ENCODE measurements around the gene ARHGAP15.

ARHGAP15 gene

GRCh38 chr2:143148757-143149156, 19.5 kb downstream of the ARHGAP15 start:
- peak overlapping the region; percentile 51 for H3K4me2 ChIP-seq (ENCODE audit: low read length)
- peak overlapping the region; percentile 19; the same call in 1 of the 2 replicates for H3K9ac ChIP-seq (ENCODE audit: low read length)
- peak overlapping the region; percentile 15 for H3K27ac ChIP-seq (ENCODE audit: low read depth, low read length, poor library complexity, severe bottlenecking)

GRCh38 chr2:143150287-143150686, 21.1 kb downstream of the ARHGAP15 start:
- Histone ChIP-seq H3K27me3 (ENCODE audit: insufficient read depth, low read length) (no peaks in the 10 kb centered on the region), H3K27ac (ENCODE audit: low read depth, low read length, poor library complexity, severe bottlenecking) (peak overlapping the region; percentile 74), H3K4me3 (ENCODE audit: low read depth, low read length, poor library complexity, severe bottlenecking) (peak overlapping the region; percentile 30), H3F3A (ENCODE audit: insufficient read depth, low read length) (no peaks in the 10 kb centered on the region), H2AFZ (ENCODE audit: low read length) (no peak overlapping the region), H3K4me1 (ENCODE audit: insufficient read depth, low read length, severe bottlenecking) (peaks cover 98% of the 10 kb centered on the region), H3K9me2 (ENCODE audit: low read depth, low read length) (no peaks in the 10 kb centered on the region), H3K9ac (ENCODE audit: low read length) (peak overlapping the region; percentile 18; the same call in 1 of the 2 replicates), H3K4me2 (ENCODE audit: low read length) (peak overlapping the region; percentile 54; the same call in 1 of the 2 replicates), H3K79me2 (ENCODE audit: insufficient read depth, low read length) (peaks cover 96% of the 10 kb centered on the region), H4K20me1 (ENCODE audit: insufficient read depth, low read length) (no peaks in the 10 kb centered on the region), H3K9me3 (ENCODE audit: low read length) (no peaks in the 10 kb centered on the region), H3K36me3 (ENCODE audit: insufficient read depth, low read length) (peaks cover under 1% of the 10 kb centered on the region; the same call in 1 of the 2 replicates)
- TF ChIP-seq CTCF (IDR thresholded peaks at IDR 0.05; ENCODE audit: low read length) (no peak), EZH2 (IDR thresholded peaks at IDR 0.05; ENCODE audit: borderline replicate concordance, low read length) (no peak)

More at GRCh38 chr2:143148757-143149156, 19.5 kb downstream of the ARHGAP15 start:
- Histone ChIP-seq H3K4me1 (ENCODE audit: insufficient read depth, low read length, severe bottlenecking) (peaks cover 93% of the 10 kb centered on the region), H3K4me3 (ENCODE audit: low read depth, low read length, poor library complexity, severe bottlenecking) (peak overlapping the region; percentile 3), H2AFZ (ENCODE audit: low read length) (no peak overlapping the region), H4K20me1 (ENCODE audit: insufficient read depth, low read length) (no peaks in the 10 kb centered on the region), H3K9me2 (ENCODE audit: low read depth, low read length) (no peaks in the 10 kb centered on the region), H3K36me3 (ENCODE audit: insufficient read depth, low read length) (0 out of 2 replicates have a peak, but pooled peaks cover 4% of the 10 kb centered on the region), H3F3A (ENCODE audit: insufficient read depth, low read length) (no peaks in the 10 kb centered on the region), H3K79me2 (ENCODE audit: insufficient read depth, low read length) (peaks cover 96% of the 10 kb centered on the region), H3K9me3 (ENCODE audit: low read length) (no peaks in the 10 kb centered on the region), H3K27me3 (ENCODE audit: insufficient read depth, low read length) (no peaks in the 10 kb centered on the region)
- TF ChIP-seq EZH2 (IDR thresholded peaks at IDR 0.05; ENCODE audit: borderline replicate concordance, low read length) (no peak), CTCF (IDR thresholded peaks at IDR 0.05; ENCODE audit: low read length) (no peak)

GRCh38 chr2:143151111-143151752, 22.0 kb downstream of the ARHGAP15 start:
- H3K4me2 ChIP-seq (ENCODE audit: low read length) = no peak overlapping the region; the same call in 1 of the 2 replicates
- H3F3A ChIP-seq (ENCODE audit: insufficient read depth, low read length) = no peaks in the 10 kb centered on the region; the same call in 1 of the 2 replicates
- no peak overlapping the region for H2AFZ ChIP-seq (ENCODE audit: low read length)
- no peaks in the 10 kb centered on the region for H3K9me3 ChIP-seq (ENCODE audit: low read length)
- peak overlapping the region; percentile 74 for H3K27ac ChIP-seq (ENCODE audit: low read depth, low read length, poor library complexity, severe bottlenecking)
- H4K20me1 ChIP-seq (ENCODE audit: insufficient read depth, low read length) = no peaks in the 10 kb centered on the region
- H3K27me3 ChIP-seq (ENCODE audit: insufficient read depth, low read length) = no peaks in the 10 kb centered on the region
- TF ChIP-seq EZH2 (IDR thresholded peaks at IDR 0.05; ENCODE audit: borderline replicate concordance, low read length) = no peak
- no peak for TF ChIP-seq CTCF (IDR thresholded peaks at IDR 0.05; ENCODE audit: low read length)
- H3K4me1 ChIP-seq (ENCODE audit: insufficient read depth, low read length, severe bottlenecking) = peaks cover 99% of the 10 kb centered on the region
- H3K9ac ChIP-seq (ENCODE audit: low read length) = no peak overlapping the region
- no peak overlapping the region for H3K4me3 ChIP-seq (ENCODE audit: low read depth, low read length, poor library complexity, severe bottlenecking)
- no peaks in the 10 kb centered on the region for H3K9me2 ChIP-seq (ENCODE audit: low read depth, low read length)
- peaks cover 94% of the 10 kb centered on the region for H3K79me2 ChIP-seq (ENCODE audit: insufficient read depth, low read length)
- H3K36me3 ChIP-seq (ENCODE audit: insufficient read depth, low read length) = peaks cover 9% of the 10 kb centered on the region; the same call in 1 of the 2 replicates
